Erythroblast (primary cell): Measurements from ENCODE around the gene PKN2.

Source experiments
- GATA1 ChIP-seq: IDR thresholded peaks from 2 replicates; pipeline ENCODE4 v1.6.1; 2011; ENCODE audit warnings: low read depth, mild to moderate bottlenecking, control low read depth, low read length, moderate library complexity
- POLR2A ChIP-seq: IDR thresholded peaks from 2 replicates; pipeline ENCODE4 v1.6.1; 2011; ENCODE audit warnings: mild to moderate bottlenecking, low read length

DNA sequence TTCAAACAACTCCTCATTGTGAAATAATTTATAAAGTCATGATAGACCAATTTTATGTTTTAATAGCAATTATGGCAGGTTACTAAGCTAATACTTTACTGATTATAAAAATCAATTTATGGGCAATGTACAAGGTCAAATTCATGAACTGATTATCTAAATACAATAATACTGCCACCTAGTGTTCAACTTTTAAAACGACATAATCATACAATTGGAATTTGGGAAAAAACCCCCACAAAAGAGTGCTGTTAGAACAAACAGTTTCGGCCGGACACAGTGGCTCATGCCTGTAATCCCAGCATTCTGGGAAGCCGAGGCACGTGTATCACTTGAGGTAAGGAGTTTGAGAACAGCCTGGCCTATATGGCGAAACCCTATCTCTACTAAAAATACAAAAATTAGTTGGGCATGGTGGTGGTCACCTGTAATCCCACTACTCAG lies 193.3 kb downstream of the PKN2 start:
- TF ChIP-seq POLR2A (no peak), GATA1 (no peak)
